TTC549 (cell line): Measurements from ENCODE around the gene STX16.

Experiments
- FAIRE-seq: peaks from 2 replicates; lab custom pipeline; 2012; peaks lifted over from hg19 to GRCh38; lab: Jason Lieb, UNC

The STX16 gene

DNA sequence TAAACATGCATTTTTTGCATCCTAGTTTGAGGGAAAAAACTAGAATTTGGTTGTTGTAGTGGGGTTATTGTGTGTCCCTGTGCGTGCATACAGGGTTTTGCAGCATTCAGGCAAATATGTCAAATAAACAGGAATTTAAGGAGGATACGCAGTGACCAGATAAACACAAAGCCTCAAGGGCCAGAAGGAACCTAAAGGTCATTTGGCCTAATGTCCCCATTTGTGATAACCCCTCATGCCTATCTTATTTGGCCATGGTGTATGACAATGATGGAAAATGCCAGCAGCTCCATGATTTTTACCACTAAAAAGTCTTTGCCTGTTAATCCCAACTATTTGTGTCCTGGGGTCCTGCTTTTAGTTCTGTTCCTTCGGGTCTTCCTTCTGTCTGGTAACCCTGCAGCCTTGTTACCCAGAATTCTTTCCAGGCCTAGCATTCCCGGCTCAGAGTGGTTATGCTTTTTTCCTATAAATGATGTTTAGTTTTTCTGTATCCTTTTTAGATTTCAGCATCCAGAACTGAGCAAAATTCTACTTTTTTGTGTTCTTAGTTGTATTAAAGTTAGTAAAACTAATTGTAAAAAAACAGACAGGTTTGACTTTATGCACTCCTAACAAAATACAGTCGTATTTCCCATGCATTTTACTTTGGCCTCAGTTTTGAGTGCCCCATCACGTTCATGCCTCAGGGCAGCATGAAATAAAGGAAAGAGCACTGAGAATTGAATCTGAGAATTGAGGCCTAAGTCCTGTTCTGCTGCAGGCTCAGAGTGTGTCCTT, 4.4 kb downstream of the STX16 start:
- no peak for FAIRE-seq

DNA sequence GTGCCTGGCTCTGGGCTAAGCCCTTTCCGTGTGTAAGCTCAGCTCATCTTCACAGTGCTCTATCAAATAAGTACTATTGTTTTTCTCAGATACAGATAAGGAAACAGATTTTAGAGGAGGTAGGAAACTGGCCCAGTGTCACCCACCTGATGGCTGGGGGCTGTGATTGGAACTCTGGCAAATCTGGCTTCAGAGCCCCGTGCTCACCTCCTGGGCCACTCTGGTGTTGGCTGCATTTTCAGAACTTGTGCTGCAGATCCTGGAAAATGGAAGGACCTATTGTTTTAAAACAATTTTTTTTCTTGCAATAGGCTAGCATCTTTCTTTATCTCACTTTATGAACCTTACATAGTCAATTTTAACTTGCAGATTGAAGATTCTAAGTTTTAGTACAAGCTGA, 5.7 kb downstream of the STX16 start:
- no peak for FAIRE-seq

DNA sequence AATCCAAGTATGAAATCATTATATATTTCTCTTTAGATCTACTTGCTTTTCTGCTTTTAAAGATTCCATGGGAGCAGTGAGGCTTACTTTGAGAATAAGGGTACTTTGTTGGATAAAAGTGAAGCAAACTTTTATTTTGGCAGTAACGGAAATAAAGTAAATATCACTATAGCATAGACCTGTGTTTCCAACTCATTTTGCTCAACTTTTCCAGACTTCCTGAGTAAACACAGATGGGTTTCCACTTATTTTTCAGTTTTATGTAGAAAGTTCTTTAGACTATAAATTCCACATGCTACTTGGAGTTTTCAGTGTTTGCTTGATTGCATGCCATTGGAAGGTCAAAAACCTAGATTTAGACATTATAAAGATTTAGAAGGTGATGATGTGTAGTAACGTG, 6.2 kb downstream of the STX16 start:
- FAIRE-seq, result no peak

DNA sequence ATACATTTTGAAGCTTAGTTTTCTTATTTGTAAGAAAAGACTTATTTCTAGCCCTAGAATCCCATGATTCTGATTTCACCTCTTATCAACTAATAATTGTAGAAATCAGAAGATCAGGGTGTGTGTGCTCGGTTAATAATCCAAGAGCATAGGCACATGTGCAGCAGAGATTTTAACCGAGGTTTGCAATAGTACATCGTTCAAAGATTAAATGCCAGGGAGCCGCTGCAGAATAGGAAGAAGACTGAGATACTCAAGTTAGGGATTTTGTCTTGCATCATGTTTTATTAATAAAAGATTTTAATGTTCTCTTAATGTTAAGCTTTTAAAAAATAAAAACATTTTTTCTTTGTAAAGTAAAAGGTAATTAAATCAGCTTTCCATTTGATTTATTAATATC, 6.9 kb downstream of the STX16 start:
- no peak for FAIRE-seq

DNA sequence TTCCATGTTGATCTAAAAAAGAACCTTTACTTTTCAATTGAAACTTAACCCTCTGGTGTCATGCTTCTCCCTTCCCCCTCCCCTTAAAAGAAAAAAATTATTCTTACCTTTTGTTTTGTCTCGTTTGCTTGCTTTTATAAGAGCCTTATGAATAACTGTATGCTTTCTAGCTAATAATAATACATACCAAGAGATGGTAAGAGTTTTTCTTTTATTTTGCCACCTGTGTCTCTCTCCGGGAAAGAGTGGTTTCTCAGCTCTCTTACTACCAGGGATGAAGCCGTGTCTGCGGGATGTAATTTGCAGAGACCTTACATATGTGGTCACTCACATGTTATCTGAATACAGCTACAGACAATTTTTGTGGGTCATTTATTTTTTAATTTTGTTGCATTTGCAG, 7.7 kb downstream of the STX16 start:
- FAIRE-seq, result no peak

DNA sequence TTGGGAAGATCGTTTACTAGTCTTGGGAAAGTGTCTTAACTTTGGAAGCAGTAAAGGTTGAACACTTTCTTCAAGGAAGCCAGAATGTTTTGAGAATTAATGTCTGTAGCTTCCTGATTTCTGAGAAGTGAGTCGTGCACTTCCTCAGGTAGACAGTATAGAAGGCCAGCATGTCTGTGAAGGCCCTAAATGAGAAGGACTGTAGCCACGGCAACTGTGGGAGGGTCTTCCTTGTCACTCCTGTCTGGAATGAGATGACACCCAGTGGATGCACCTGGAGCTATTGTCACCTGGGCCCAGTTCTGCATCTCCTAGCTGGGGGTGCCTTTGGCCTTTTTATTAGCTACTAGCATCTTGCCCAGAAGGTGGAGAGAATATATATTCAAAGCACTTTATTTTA, 8.8 kb downstream of the STX16 start:
- FAIRE-seq, result no peak

DNA sequence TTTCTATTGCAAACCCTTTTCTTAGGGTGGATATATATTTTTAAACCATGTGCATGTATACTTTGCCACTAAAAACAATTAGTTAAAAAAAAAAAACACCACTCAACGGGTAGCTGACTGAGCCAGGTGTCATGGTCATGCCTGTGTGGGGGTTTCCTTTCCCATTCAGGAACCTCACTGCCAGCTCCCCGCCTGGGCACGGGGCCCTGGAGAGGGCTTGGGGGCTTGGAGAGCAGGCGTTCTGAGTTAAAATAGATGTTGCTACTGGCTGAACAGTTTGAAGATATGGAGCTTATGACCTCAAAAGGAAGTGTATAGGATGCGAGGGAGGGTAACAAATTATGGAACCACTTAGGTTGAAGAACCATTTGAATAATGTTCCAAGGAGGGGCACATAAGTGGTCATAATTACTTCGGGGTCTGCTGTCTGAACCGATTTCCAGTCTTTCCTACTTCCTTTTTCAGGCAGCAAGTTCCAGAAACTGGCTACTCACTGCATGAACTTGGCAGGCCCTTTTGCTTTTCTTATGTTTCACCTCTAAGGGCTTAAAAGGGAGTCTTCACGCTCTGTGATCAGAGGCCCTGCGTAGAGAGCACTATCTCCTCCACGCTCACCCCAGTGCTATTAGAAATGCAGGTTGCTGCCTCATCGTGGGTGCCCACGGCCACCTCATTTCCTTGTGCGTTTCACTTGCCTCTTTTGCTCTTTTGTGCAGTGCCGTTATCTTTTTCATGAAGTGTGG, 9.9 kb downstream of the STX16 start:
- FAIRE-seq, result no peak

DNA sequence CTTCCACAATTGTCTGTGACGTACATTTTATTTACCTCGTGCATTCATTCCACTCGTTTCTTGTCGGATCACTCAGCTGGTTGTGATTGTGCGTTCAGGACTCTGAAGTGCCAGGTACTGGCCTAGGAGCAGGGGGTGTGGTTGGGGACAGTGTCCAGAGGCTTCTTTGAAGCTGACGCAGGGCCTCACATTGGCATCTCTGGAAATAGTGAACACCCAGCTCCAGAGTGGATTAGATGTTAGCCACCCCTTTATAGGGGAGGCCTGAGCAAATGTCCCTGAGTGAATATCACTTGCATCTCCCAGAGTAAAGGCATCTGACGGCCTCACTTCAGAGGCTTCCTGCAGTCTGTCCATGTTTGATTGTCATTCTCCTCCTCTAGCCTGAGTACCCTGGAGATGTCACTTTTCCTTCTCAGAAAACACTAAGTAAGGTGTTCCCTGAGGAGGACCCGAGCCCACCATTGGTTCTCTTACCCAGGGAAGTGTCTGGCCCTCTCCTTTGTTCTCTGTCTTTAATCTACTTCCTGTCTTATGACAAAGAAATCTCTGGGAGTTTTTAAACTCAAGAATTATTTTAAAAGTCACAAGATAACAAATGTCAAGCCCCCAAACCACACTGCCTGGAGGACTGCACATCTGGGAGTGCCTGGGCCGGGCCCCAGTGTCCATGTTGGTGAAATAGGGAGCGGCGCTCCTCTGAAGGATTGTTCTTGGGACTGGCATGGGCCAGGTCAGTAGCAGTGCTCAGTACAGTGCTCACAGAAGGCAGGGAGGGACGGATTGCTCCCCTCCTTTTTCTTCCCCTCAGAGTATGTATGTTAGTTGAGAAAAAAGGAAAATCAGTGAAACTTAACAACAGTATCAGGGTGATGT, 10.8 kb downstream of the STX16 start:
- no peak for FAIRE-seq

DNA sequence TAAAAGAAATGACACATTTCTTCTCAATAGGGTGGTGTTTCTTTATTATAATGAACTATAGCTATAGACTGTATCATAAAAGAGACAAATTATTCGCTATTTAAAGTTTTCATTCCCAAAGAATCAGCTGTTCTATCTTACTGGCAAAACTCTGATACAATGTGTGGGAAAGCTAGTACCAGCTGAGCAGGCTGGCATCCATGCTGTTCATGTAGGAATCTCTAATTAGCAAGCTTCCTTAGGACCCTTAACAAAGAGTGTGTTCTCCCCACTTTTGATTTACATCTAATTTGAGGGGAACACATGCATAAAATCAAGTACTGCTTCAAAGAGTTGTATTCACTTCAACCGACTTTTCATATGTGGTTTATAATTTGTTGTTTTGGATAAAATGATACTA, 13.2 kb downstream of the STX16 start:
- FAIRE-seq, result no peak

DNA sequence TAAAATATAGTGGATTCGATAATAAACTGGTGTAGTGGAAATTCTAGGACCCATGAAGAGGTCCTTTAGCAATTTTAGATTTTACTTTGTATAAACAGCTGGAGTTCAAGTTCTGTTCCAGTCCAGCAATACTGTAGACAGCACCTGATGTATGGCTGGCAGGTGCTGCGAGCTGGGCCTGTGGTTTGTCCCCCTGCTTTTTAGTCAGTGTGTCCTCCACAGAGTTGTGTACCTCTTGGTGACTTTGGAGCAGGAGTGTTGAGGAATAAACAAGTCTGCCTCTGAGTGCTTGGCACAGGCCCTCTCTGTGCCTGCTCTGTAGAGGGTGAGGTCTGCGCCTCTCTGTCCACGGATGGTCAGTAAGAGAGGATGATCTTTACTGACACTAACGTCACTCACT, 13.8 kb downstream of the STX16 start:
- FAIRE-seq, result no peak

DNA sequence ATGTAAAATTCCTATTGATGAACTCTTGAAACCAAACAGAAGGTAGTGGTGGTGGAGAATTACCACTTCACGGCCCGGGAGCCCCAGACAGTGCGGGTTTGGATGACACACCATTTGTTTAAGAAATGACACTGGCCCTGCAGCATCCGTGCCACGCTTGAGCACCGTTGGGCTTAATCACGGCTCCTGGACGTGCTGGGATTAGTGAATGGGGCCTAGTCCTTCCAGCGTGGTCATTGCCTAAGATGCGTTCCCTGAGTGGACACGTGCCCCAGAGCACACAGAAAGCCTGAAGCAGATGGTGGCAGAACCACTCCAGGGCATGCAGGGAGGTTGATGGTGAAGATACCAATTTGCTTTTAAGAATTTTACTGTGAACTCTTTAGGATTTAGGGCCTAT, 14.5 kb downstream of the STX16 start:
- FAIRE-seq, result no peak

DNA sequence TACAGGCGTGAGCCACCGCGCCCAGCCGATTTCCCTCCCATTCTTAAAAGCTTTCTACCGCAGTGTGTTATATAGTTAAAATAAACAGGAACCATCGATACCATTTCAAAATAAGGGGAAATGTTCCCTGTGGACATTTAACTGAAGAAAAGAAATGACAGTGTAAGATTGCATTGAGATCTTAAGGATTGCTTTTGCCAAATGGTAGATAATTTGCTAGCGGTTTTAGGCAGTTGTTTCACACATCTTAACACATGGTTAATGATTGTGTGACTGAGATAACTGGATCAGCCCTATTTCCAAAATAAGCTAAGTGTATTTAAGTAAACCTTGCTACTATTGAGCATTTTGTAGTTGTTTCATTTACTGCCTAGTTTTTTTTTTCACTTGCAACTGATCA, 15.6 kb downstream of the STX16 start:
- FAIRE-seq, result no peak

DNA sequence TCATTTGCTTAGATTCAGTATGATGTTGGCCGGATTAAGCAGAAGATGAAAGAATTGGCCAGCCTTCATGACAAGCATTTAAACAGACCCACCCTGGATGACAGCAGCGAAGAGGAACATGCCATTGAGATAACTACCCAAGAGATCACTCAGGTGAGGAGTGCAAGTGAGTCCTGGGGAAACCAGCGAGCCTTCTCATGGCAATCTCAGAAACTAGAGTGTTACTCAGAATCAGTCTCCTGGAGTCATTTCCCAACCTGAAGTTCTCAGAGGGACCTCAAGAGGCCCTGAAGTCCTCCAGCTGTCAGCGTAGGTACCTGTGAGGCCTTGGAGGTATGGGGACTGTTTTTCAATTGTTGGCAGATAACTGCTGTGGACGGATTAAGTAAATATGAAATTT, 16.9 kb downstream of the STX16 start:
- no peak for FAIRE-seq

DNA sequence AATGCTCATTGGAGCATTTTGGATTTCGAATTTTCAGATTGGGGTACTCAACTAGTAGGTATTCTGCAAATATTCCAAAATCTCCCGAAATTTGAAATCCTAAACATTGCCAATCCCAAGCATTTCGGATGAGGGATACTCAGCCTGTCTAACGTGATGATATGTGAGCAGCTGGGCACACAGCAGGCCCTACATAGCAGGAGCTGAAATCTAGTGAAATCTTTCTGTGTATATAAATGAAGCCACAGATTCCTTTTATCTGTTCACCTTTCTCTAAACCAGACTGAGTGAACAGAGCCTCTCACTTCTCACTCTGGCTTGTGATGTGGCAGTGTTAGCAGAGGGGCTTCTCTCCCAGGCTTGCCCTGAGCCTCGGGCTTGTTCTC, 17.8 kb downstream of the STX16 start:
- FAIRE-seq, result no peak

DNA sequence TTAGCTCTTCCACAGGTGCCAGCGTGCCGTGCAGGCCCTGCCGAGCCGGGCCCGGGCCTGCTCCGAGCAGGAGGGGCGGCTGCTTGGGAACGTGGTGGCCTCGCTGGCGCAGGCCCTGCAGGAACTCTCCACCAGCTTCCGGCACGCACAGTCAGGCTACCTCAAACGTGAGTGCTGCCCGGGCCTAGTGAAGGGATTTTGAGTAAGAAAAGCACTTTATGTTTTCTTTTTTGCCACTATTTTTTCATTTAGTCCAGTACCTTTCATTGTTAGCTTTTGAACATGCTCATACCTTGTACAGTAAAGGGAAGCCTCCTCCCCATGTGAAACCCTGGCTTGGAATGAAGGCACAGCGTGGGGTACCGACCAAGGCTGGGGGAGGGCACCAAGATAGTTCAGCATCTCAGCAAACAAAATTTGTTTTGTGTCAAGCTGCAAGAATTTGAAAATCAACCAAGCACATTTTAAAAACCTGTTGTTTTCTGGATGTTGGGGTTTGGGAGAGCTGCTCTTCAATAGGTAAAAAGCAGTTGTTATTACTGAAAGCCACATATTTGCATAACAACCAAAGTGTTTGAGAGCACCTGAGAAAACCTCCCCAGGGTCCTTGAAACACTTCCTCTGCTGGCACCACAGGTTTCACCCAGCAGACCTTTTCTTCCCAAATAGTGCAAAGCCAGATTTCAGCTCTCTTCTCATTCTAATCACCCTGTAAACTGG, 18.4 kb downstream of the STX16 start:
- FAIRE-seq, result no peak

DNA sequence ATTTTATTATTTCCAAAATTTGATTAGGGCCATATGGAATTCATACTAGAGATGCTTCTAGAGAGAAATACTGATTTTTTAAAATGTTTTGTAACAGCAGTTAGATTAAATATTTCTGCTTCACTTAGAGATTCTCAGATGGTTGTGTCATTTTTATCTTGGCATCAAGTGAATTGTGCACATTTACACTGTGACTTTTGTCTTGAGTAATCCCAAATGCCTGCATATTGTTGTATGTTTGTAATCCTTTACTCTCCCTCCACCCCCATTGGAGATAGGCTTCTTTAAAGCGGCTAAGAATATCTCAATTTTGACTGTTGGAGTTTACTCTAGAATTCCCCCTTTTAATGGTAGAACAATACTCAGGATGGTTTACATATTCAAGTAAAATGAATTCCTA, 19.0 kb downstream of the STX16 start:
- FAIRE-seq, result no peak

DNA sequence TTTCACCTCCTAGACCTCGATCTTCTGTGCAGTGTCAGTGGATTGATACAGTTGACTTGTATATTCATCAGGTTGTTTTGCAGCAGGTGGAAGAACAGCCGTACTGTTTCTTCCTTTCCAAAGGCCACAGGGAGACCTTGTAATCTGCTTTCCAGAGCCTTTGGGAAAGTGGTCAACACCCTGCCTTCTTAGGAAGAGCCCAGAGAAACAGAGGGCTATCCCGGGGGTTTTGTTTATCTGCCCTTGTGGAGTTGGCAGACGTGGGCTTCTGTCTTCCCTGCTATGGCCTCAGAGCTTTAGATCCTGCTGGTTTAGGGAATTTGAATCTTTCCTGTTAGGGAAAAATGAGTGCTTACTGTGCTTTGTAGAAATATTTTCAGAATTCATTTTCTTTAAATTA, 19.6 kb downstream of the STX16 start:
- FAIRE-seq, result no peak

DNA sequence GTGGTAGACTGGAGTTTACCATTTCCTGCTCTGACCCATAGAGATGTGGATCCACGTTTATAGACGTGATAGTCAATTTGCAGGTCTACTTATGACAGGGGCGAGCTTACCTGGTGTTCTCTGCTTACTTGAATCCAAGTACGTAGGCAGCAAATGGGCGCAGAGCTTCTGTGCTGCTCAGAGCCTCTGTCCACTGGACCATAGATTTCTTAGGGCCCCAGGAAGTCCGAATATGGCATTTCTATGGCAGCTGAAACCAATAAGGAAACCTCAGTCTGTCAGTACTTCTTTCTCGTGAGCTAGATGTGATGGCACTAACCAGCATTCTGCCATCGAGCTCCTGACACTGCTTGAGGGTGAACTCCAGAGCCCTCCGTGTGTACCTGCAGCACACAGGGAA, 22.0 kb downstream of the STX16 start:
- no peak for FAIRE-seq

DNA sequence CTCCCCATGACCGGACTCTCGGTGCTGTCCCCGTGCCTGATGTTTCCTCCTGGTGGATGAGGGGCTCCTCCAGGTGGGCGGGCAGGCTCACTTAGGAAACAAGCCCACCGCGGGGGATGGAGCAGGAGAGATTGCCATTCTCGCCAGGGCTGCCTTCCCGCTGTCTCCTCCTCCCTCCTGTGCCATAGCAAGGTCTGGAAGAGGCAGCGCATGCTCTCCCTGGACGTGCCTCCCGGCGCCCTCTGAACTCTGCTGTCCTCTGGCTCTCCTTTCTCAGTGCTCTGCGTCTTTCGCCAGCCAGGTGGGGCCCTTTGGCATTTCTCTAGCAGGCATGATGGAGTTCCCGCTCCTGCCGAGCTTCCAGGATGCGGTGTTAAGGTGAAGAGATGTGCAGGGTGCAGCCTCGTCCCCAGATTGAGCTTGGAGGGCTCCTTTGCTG, 24.1 kb downstream of the STX16 start:
- FAIRE-seq, result no peak

DNA sequence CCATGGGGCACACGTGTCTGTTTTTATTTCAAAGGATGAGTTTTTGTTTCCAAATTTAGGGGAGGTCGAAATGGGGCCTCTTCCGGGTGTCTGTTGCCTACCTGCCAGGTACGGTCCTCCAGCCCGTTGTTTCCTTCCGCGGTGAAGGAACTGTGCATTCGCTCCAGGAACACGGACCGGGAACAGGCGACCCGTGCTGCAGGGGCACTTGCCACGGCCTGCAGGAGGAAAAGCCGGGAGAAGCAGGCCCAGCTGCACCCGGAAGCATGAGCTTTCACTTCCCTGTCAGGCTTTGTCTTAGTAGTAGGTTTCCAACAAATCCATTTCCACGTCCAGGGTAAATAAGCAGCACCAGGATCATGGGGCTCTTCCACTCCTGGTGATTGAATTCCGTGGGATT, 24.6 kb downstream of the STX16 start:
- no peak for FAIRE-seq

DNA sequence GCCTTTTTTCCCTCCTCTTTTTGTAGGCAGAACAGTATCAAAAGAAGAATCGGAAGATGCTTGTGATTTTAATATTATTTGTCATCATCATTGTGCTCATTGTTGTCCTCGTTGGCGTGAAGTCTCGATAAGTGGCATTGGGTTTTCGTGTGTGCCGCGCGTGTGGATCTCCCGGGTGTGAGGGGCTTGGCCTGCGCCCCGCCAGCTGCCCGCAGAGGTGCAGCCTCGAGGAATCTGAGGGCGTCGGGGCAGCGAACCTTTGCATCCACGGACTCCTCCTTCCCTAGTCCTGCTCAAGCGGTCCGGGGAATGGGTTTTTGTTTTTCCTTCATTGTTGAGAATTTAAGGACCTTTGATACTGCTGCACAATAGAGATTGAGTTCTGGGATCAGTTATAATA, 25.1 kb downstream of the STX16 start:
- no peak for FAIRE-seq

DNA sequence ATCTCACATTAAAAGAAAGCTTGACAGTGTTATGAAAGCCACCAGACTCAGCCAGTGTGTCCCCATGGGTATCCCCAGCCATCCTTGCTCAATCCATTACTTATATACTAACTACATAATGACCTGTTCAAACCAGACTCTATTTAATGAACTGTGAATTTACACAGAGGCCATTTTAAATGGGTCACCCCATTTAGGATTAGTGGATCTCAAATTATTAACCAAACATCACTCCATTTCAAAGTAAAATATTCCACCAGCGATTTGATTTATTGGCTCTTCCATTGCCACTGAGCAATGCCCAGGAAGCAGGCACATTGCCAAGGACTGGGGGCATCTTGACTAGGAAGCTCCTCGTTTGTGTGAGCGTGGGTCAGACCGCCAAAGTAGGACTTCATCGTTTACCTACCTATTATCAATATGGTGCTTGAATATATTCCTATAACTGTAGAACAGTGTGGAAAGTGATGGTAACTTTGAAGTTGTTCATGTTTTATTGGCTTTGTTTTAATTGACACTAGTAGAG, 26.1 kb downstream of the STX16 start:
- FAIRE-seq, result no peak
